Mucosa of descending colon (tissue), 3 donors: ENCODE data around the gene AP1G1. TPM values are rescaled to one million over a fixed set of nuclear protein-coding genes. Genes with fewer than 3 reads are reported as not detected.

Experiments used
- ATAC-seq: fragments of 200-7000 bp; cut with Tn5 transposase; one replicate; pipeline ENCODE4 v1.9.1; 2020; ENCODE audit warnings: mild to moderate bottlenecking, moderate library complexity
- DNase-seq, 3 donors: peaks; one replicate each; pipeline ENCODE4 v3.0.0-alpha.2; 2020
- H3K36me3 ChIP-seq: fragments of 200-600 bp; one replicate; pipeline ENCODE4 v1.8.0; 2021; ENCODE audit warnings: low read depth, mild to moderate bottlenecking
- H3K4me1 ChIP-seq: fragments of 200-600 bp; one replicate; pipeline ENCODE4 v1.8.0; 2021; ENCODE audit warnings: low read depth, mild to moderate bottlenecking
- H3K4me3 ChIP-seq: fragments of 200-600 bp; one replicate; pipeline ENCODE4 v1.8.0; 2021; ENCODE audit warnings: mild to moderate bottlenecking
- H3K9me3 ChIP-seq: fragments of 200-600 bp; one replicate; pipeline ENCODE4 v1.8.0; 2021; ENCODE audit warnings: mild to moderate bottlenecking
- intact Hi-C, 2 donors: fragments of 100-400 bp; cut with DNase I in 1 of 2; cut with micrococcal nuclease in 1 of 2; formaldehyde crosslinking; loops; one replicate each; pipeline versions ENCODE4 v1.11.0 to v1.11.1; 2022; cut with DNase I, micrococcal nuclease
- total RNA-seq, 3 donors: library from RNA; stranded (reverse); fragmentation: NEBNext Ultra II Directional in 2 of 3; extraction: Animal tissue kit (Norgen Biotek cat#: 25700) in 2 of 3; gene quantifications; one replicate each; pipeline versions ENCODE4 v1.2.1 to v1.2.4, GENCODE V29; 2021 to 2023
- TF ChIP-seq, protein P1 (sequence below): fragments of 200-600 bp; IDR thresholded peaks from one replicate; pipeline ENCODE4 v1.8.0; 2022; ENCODE audit warnings: antibody characterized with exemption, mild to moderate bottlenecking
- donor health status: DM: no; HTN: no; CAD: no; lungs with moderate emphysema.
- donor health status: DM: no; HTN: no; CAD: no.
- donor health status: DM: no; HTN: yes; CAD: no.

The AP1G1 gene
- total RNA-seq, 3 donors from 2014 or later = 82.9 to 108 (median 96.7) TPM

DNA sequence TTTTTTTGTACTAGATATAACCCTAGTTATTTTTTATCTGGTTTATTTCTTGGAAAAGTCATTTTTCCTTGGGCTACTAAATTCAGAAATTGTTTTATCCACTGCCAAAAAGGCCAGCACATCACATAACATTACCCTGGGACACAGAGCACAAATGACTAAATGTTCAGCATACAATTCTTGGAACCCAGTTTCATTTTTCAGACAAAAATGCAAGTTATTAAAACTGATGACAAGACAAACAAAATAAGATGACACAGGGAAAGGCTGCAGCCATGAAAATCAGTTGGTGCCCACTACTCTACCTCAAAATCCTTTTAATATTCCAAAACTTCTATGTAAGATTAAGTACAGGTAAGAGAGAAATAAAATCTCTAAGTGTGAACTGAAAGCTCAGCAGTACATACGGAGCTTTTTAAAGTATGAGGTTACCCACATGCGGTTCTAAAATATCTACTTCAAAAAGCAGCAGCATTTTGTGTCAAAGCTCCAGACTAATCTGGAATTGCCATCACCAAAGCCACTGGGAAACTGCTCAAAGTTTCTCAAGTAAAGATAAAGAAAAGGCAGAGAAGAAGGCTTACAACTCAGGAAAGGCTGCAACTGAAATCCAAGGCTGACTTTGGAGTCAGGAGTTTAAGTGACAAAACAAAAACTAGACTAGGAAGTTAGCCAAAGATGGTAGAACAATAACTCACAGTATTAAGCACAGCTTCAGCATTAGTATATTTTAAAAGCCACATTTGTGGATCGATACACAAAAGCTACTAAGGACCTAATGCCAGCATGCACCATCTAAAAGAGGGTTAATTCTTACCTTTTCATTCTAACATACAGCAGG, 41.4 kb downstream of the AP1G1 start:
- H3K36me3 ChIP-seq = no peaks in the 10 kb centered on the region

DNA sequence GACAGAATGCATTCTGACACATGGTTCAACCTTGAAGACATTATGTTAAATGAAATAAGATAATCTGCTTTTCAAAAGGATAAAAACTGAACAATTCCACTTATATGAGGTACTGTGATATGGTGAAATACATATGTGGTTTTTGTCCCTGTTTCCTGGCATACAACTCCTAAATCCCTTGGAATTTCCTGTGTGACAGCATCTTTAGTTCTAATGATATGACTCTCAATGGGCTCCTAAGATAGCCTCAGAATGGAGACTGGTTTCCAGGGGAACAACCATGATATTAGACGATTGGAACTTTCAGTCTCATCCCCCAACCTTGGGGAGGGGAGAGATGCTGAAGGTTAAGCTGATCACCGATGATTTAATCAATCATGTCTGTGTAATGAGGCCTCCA, 46.4 kb downstream of the AP1G1 start:
- ATAC-seq = no peak
- no peaks in the 10 kb centered on the region for H3K9me3 ChIP-seq
- no peak for DNase-seq
- intact Hi-C loops = no loop called here
- no peaks in the 10 kb centered on the region for H3K4me1 ChIP-seq
- H3K4me3 ChIP-seq = no peak overlapping the region
- TF ChIP-seq, protein P1, sequence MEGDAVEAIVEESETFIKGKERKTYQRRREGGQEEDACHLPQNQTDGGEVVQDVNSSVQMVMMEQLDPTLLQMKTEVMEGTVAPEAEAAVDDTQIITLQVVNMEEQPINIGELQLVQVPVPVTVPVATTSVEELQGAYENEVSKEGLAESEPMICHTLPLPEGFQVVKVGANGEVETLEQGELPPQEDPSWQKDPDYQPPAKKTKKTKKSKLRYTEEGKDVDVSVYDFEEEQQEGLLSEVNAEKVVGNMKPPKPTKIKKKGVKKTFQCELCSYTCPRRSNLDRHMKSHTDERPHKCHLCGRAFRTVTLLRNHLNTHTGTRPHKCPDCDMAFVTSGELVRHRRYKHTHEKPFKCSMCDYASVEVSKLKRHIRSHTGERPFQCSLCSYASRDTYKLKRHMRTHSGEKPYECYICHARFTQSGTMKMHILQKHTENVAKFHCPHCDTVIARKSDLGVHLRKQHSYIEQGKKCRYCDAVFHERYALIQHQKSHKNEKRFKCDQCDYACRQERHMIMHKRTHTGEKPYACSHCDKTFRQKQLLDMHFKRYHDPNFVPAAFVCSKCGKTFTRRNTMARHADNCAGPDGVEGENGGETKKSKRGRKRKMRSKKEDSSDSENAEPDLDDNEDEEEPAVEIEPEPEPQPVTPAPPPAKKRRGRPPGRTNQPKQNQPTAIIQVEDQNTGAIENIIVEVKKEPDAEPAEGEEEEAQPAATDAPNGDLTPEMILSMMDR = no peak
- peaks cover 7% of the 10 kb centered on the region for H3K36me3 ChIP-seq

More for the DNA sequence above, 41.4 kb downstream of the AP1G1 start:
- TF ChIP-seq, protein P1 = no peak
- Histone ChIP-seq H3K4me3 (no peak overlapping the region), H3K4me1 (no peaks in the 10 kb centered on the region), H3K9me3 (no peaks in the 10 kb centered on the region)
- DNase-seq = no peak
- intact Hi-C loops = no loop called here
- ATAC-seq = no peak

- TF ChIP-seq, protein P1 = no peak
- H3K4me3 ChIP-seq = no peak overlapping the region
- peaks cover 7% of the 10 kb centered on the region for H3K36me3 ChIP-seq
- intact Hi-C loops = no loop called here
- DNase-seq (no peak), ATAC-seq (no peak)
- no peaks in the 10 kb centered on the region for H3K9me3 ChIP-seq
- no peaks in the 10 kb centered on the region for H3K4me1 ChIP-seq
Measured at GRCh38 chr16:71761097-71761496, 47.5 kb downstream of the AP1G1 start.

DNA sequence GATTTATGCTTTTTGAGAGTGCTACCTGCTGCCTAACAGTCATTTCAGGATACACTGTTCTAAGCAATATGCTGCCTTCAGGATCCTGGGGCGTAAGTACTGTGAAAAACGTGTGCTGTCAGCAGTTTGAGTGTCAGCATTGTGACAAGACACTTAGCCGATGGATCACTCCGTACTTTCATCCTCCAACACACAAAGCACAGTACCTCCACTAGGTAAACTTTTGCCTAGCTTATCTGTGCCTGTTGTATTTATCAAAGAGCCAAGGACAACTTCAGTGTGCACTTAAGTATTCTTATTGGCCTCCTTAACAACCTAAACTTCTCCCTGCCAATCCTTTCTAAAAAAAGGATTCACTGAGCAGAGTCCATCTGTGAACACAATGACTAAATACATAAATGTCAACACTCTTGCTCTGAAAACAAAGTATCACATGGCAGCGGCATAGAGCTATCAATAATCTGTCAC, 50.3 kb downstream of the AP1G1 start:
- DNase-seq = no peak
- H3K9me3 ChIP-seq = no peaks in the 10 kb centered on the region
- no peak overlapping the region for H3K4me3 ChIP-seq
- peaks cover 7% of the 10 kb centered on the region for H3K36me3 ChIP-seq
- TF ChIP-seq, protein P1 = no peak
- intact Hi-C loops = no loop called here
- no peaks in the 10 kb centered on the region for H3K4me1 ChIP-seq
- no peak for ATAC-seq

DNA sequence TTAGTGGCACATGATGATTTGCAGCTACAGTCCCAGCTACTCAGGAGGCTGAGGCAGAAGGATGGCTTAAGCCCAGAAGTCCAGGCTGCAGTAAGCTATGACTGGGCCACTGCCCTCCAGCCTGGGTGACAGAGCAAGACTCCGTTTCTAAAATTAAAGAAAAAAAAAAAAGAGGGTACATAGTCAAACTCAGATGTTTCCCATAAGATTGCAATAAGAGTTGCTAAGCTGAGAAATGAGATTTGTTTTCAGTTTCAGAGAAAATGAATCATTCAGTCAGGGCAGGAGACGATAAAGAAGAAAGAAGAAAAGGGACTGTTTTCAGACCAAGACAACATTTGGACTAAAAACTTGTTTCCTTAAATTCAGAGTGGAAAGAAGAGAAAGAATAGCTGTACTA, 54.0 kb downstream of the AP1G1 start:
- intact Hi-C loops = no loop called here

More for the DNA sequence above, 54.0 kb downstream of the AP1G1 start:
- Histone ChIP-seq H3K9me3 (no peaks in the 10 kb centered on the region), H3K4me1 (no peaks in the 10 kb centered on the region), H3K36me3 (peaks cover 7% of the 10 kb centered on the region), H3K4me3 (no peak overlapping the region)
- ATAC-seq (no peak), DNase-seq (no peak)
- TF ChIP-seq, protein P1 = no peak
